HCT116 (cell line): ENCODE measurements around the gene UACA. TPM values are rescaled to one million over a fixed set of nuclear protein-coding genes. Genes with fewer than 3 reads are reported as not detected.

Experiments
- ATAC-seq: fragments of 200-7000 bp; cut with Tn5 transposase; 2 replicates; pipeline ENCODE4 v1.9.1; 2020; ENCODE audit warnings: mild to moderate bottlenecking, moderate library complexity
- BruUV-seq: library from RNA; stranded (reverse); fragments of 400-500 nt; replicated peaks from 2 replicates; lab custom pipeline; 2021; lab: Mats Ljungman, UMichigan
- CTCF ChIA-PET: fragments of 300-600 bp; sonication (Branson Sonifier 250); formaldehyde crosslinking; loops from one replicate; lab custom pipeline; 2021; ENCODE audit warnings: antibody characterized with exemption; lab: Charles Lee
- POLR2A ChIA-PET: fragments of 300-600, 350-600 bp; sonication (Branson Sonifier 250); formaldehyde crosslinking; loops from one replicate; lab custom pipeline; 2021; ENCODE audit warnings: antibody characterized with exemption; lab: Charles Lee
- RAD21 ChIA-PET, 2 experiments: fragments of 300-600 bp; sonication (Branson Sonifier 250); formaldehyde crosslinking; loops; one replicate each; lab custom pipeline; 2023; ENCODE audit warnings: low total read pairs in 2 of 2; ENCODE audit not compliant: uncharacterized antibody in 2 of 2, unreplicated experiment in 2 of 2, low non-redundant PET in 1 of 2; lab: Charles Lee
- DNase-seq: peaks from one replicate; pipeline ENCODE4 v3.0.0-alpha.2; 2010; ENCODE audit warnings: low read depth, low spot score
- H2AFZ ChIP-seq: fragments of 200-600 bp; shearing (Covaris generic), sonication (generic); 2 replicates; pipeline ENCODE4 v1.6.1; 2017; ENCODE audit warnings: low read depth, mixed run types, mixed read lengths, antibody characterized with exemption, low read length; ENCODE audit not compliant: poor library complexity, severe bottlenecking
- H3K27ac ChIP-seq: 2 replicates; pipeline ENCODE4 v1.5.1; 2012; ENCODE audit warnings: low read depth, low read length
- H3K27me3 ChIP-seq: fragments of 200-600 bp; sonication (generic); 2 replicates; pipeline ENCODE4 v1.6.1; 2016; ENCODE audit warnings: mixed run types, low read length, mixed read lengths; ENCODE audit not compliant: insufficient read depth
- H3K36me3 ChIP-seq, 2 experiments: fragments of 200-500 bp in 1 of 2; fragments of 200-600 bp in 1 of 2; sonication (Bioruptor generic) in 1 of 2; sonication (generic) in 1 of 2; 2 replicates each; pipeline versions ENCODE4 v1.5.1 to v1.6.1; 2014 to 2016; ENCODE audit warnings: low read length in 2 of 2, inconsistent platforms in 1 of 2, mixed read lengths in 1 of 2, mixed run types in 1 of 2; ENCODE audit not compliant: insufficient read depth in 2 of 2, control insufficient read depth in 1 of 2
- H3K4me1 ChIP-seq, 2 experiments: fragments of 200-600 bp in 1 of 2; sonication (generic) in 1 of 2; 2 replicates each; pipeline versions ENCODE4 v1.5.1 to v1.6.1; 2012 to 2017; ENCODE audit warnings: low read length in 2 of 2, inconsistent platforms in 1 of 2, mild to moderate bottlenecking in 1 of 2, mixed read lengths in 1 of 2, mixed run types in 1 of 2, moderate library complexity in 1 of 2; ENCODE audit not compliant: insufficient read depth in 2 of 2, control insufficient read depth in 1 of 2
- H3K4me2 ChIP-seq: fragments of 200-600 bp; sonication (generic); 2 replicates; pipeline ENCODE4 v1.6.1; 2017; ENCODE audit warnings: mixed run types, low read length, mixed read lengths
- H3K4me3 ChIP-seq, 2 experiments: fragments of 200-600 bp in 1 of 2; sonication (generic) in 1 of 2; replicated peaks in 1 of 2; 2 replicates each; pipeline ENCODE4 v1.5.1; 2011 to 2016; ENCODE audit warnings: low read length in 2 of 2, control low read depth in 1 of 2, low read depth in 1 of 2, mild to moderate bottlenecking in 1 of 2, mixed read lengths in 1 of 2, mixed run types in 1 of 2
- H3K79me2 ChIP-seq: fragments of 200-600 bp; sonication (generic); 2 replicates; pipeline ENCODE4 v1.6.1; 2017; ENCODE audit warnings: mild to moderate bottlenecking, mixed run types, low read length, moderate library complexity, mixed read lengths; ENCODE audit not compliant: insufficient read depth
- H3K9ac ChIP-seq: fragments of 200-600 bp; sonication (generic); 2 replicates; pipeline ENCODE4 v1.6.1; 2016; ENCODE audit warnings: low read length, mixed read lengths
- H3K9me2 ChIP-seq: fragments of 200-600 bp; sonication (generic), shearing (Covaris generic); 2 replicates; pipeline ENCODE4 v1.6.1; 2017; ENCODE audit warnings: mixed run types, mild to moderate bottlenecking, moderate library complexity; ENCODE audit not compliant: insufficient read depth
- H3K9me3 ChIP-seq, 2 experiments: fragments of 200-500 bp in 1 of 2; fragments of 200-600 bp in 1 of 2; sonication (Bioruptor generic) in 1 of 2; sonication (generic) in 1 of 2; 2 replicates each; pipeline ENCODE4 v1.6.1; 2014 to 2017; ENCODE audit warnings: low read length in 2 of 2, mixed read lengths in 2 of 2, inconsistent platforms in 1 of 2, low read depth in 1 of 2, mild to moderate bottlenecking in 1 of 2, mixed run types in 1 of 2, moderate library complexity in 1 of 2; ENCODE audit not compliant: control insufficient read depth in 1 of 2, insufficient read depth in 1 of 2
- H4K20me1 ChIP-seq: fragments of 200-600 bp; sonication (generic), shearing (Covaris generic); 2 replicates; pipeline ENCODE4 v1.6.1; 2017; ENCODE audit warnings: mixed run types, mild to moderate bottlenecking, moderate library complexity; ENCODE audit not compliant: insufficient read depth
- CEBPB ChIP-seq: IDR thresholded peaks from 2 replicates; pipeline ENCODE4 v1.6.1; 2012; ENCODE audit warnings: low read depth
- ELF1 ChIP-seq: IDR thresholded peaks from 2 replicates; pipeline ENCODE4 v1.6.1; 2012; ENCODE audit warnings: low read depth, borderline replicate concordance
- EZH2 ChIP-seq: fragments of 200-600 bp; sonication (generic); IDR thresholded peaks from 2 replicates; pipeline ENCODE4 v1.6.1; 2017; ENCODE audit warnings: antibody characterized with exemption, mixed run types
- EZH2phosphoT487 ChIP-seq: fragments of 200-600 bp; IDR thresholded peaks from 2 replicates; pipeline ENCODE4 v1.6.1; 2018; ENCODE audit warnings: antibody characterized with exemption, borderline replicate concordance
- JUND ChIP-seq: IDR thresholded peaks from 2 replicates; pipeline ENCODE4 v1.6.1; 2012
- POLR2A ChIP-seq: IDR thresholded peaks from 2 replicates; pipeline ENCODE4 v1.7.0; 2011; ENCODE audit warnings: borderline replicate concordance; ENCODE audit not compliant: insufficient read depth, insufficient read length; ENCODE audit errors: extremely low read depth
- SIN3A ChIP-seq: IDR thresholded peaks from 2 replicates; pipeline ENCODE4 v1.6.1; 2012; ENCODE audit warnings: low read depth
- SP1 ChIP-seq: IDR thresholded peaks from 2 replicates; pipeline ENCODE4 v1.6.1; 2012; ENCODE audit warnings: low read depth
- SRF ChIP-seq: IDR thresholded peaks from 2 replicates; pipeline ENCODE4 v1.6.1; 2012; ENCODE audit warnings: low read depth
- YY1 ChIP-seq: IDR thresholded peaks from 2 replicates; pipeline ENCODE4 v1.6.1; 2011; ENCODE audit warnings: low read length, low read depth, moderate library complexity, mild to moderate bottlenecking; ENCODE audit not compliant: insufficient replicate concordance; ENCODE audit errors: extremely low read depth
- ZFX ChIP-seq: fragments of 450-650 bp; IDR thresholded peaks from 2 replicates; pipeline ENCODE4 v1.6.1; 2017
- ZNF274 ChIP-seq: fragments of 200-500 bp; sonication (Bioruptor generic); IDR thresholded peaks from 2 replicates; pipeline ENCODE4 v1.6.1; 2014; ENCODE audit warnings: mild to moderate bottlenecking, low read depth, low read length, inconsistent platforms
- intact Hi-C: fragments of 100-400 bp; cut with micrococcal nuclease; formaldehyde crosslinking; loops from 2 replicates; pipeline ENCODE4 v1.10.0; 2022
- total RNA-seq: library from RNA; stranded (reverse); gene quantifications from one replicate; pipeline ENCODE4 v1.2.1, GENCODE V29; 2021; ENCODE audit not compliant: unreplicated experiment
- TF ChIP-seq, protein P1 (sequence below): IDR thresholded peaks from 2 replicates; pipeline ENCODE4 v1.6.1; 2012
- TF ChIP-seq, protein P2 (sequence below): IDR thresholded peaks from 2 replicates; pipeline ENCODE4 v1.6.1; 2011; ENCODE audit warnings: mild to moderate bottlenecking, low read length, moderate library complexity; ENCODE audit not compliant: insufficient replicate concordance; ENCODE audit errors: extremely low read depth
- TF ChIP-seq, protein P3 (sequence below), 3 experiments: fragments of 200-600 bp in 1 of 3; sonication (generic) in 1 of 3; IDR thresholded peaks in 2 of 3; conservative IDR thresholded peaks in 1 of 3; 2 replicates each; pipeline ENCODE4 v1.5.1; 2012 to 2017; ENCODE audit warnings: low read depth in 2 of 3, low read length in 2 of 3, antibody characterized with exemption in 1 of 3, borderline replicate concordance in 1 of 3, control low read depth in 1 of 3, mild to moderate bottlenecking in 1 of 3, mixed read lengths in 1 of 3, mixed run types in 1 of 3, moderate library complexity in 1 of 3; ENCODE audit not compliant: insufficient read depth in 1 of 3
- TF ChIP-seq, protein P4 (sequence below): IDR thresholded peaks from 2 replicates; pipeline ENCODE4 v1.6.1; 2012

The UACA gene
- total RNA-seq, 1 experiment from 2014 or later: 47.4 TPM

DNA sequence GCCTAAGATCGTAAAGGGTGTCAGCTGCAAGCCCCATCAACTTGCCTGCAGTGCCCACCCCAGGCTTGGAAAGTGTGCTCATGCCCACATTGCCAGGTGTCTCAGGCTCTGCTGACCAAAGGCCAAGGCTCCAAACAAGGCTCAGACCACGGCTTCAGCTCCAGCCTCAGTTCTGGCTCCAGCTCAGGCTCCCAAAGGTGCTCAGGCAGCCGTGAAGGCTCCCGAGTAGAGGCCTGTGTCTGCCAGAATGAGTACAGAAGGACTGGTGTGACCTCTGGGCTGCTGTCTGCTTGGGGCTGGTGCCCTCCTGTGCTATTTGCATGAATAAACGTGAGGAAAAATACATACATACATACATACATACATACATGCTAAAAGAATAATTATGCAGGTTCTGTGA is 27.9 kb upstream of the UACA start:
- Histone ChIP-seq H3K79me2 (no peaks in the 10 kb centered on the region), H3K4me3 (no peak overlapping the region), H3K9me2 (no peaks in the 10 kb centered on the region), H3K4me2 (peak overlapping the region; percentile 67; the same call in 1 of the 2 replicates), H3K27ac (no peak overlapping the region), H2AFZ (no peak overlapping the region), H4K20me1 (no peaks in the 10 kb centered on the region), H3K9me3 (no peaks in the 10 kb centered on the region), H3K27me3 (no peaks in the 10 kb centered on the region), H3K9ac (no peak overlapping the region), H3K4me1 (peaks cover 31 to 77% of the 10 kb centered on the region in 2 experiments), H3K36me3 (no peaks in the 10 kb centered on the region)
- ChIA-PET RAD21 (interaction anchor here in 1 of 2 experiments (0.6 kb wide), 2 partner anchors 8 to 390 kb away, joined by 3 read pairs; no protein-coding TSS in a partner anchor), POLR2A (no interaction called here), CTCF (no interaction called here)
- DNase-seq (no peak), ATAC-seq (no peak)
- intact Hi-C loops: no loop called here
- TF ChIP-seq, protein P1, sequence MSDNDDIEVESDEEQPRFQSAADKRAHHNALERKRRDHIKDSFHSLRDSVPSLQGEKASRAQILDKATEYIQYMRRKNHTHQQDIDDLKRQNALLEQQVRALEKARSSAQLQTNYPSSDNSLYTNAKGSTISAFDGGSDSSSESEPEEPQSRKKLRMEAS: no peak
- TF ChIP-seq EZH2phosphoT487 (no peak), POLR2A (no peak), YY1 (no peak), JUND (no peak), ZNF274 (no peak), CEBPB (no peak), SRF (no peak), SIN3A (no peak), ZFX (no peak), SP1 (no peak), EZH2 (no peak), ELF1 (no peak)
- TF ChIP-seq, protein P2, sequence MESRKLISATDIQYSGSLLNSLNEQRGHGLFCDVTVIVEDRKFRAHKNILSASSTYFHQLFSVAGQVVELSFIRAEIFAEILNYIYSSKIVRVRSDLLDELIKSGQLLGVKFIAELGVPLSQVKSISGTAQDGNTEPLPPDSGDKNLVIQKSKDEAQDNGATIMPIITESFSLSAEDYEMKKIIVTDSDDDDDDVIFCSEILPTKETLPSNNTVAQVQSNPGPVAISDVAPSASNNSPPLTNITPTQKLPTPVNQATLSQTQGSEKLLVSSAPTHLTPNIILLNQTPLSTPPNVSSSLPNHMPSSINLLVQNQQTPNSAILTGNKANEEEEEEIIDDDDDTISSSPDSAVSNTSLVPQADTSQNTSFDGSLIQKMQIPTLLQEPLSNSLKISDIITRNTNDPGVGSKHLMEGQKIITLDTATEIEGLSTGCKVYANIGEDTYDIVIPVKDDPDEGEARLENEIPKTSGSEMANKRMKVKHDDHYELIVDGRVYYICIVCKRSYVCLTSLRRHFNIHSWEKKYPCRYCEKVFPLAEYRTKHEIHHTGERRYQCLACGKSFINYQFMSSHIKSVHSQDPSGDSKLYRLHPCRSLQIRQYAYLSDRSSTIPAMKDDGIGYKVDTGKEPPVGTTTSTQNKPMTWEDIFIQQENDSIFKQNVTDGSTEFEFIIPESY: no peak
- TF ChIP-seq, protein P3, sequence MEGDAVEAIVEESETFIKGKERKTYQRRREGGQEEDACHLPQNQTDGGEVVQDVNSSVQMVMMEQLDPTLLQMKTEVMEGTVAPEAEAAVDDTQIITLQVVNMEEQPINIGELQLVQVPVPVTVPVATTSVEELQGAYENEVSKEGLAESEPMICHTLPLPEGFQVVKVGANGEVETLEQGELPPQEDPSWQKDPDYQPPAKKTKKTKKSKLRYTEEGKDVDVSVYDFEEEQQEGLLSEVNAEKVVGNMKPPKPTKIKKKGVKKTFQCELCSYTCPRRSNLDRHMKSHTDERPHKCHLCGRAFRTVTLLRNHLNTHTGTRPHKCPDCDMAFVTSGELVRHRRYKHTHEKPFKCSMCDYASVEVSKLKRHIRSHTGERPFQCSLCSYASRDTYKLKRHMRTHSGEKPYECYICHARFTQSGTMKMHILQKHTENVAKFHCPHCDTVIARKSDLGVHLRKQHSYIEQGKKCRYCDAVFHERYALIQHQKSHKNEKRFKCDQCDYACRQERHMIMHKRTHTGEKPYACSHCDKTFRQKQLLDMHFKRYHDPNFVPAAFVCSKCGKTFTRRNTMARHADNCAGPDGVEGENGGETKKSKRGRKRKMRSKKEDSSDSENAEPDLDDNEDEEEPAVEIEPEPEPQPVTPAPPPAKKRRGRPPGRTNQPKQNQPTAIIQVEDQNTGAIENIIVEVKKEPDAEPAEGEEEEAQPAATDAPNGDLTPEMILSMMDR (IDR thresholded peaks at IDR 0.05 in 2 of 3, conservative IDR thresholded peaks at IDR 0.05 in 1 of 3; ENCODE audit: borderline replicate concordance in 1 of 3, insufficient read depth in 1 of 3, low read depth in 2 of 3, low read length in 2 of 3): no peak
- TF ChIP-seq, protein P4, sequence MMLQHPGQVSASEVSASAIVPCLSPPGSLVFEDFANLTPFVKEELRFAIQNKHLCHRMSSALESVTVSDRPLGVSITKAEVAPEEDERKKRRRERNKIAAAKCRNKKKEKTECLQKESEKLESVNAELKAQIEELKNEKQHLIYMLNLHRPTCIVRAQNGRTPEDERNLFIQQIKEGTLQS: no peak
- BruUV-seq: no TSS peak
